ENCODE data around the gene PLK1.
"Not testable (repeated sequence)": the region's sequence is repeated elsewhere in the genome, so short reads cannot be mapped to it uniquely, and the experiment has no call there.

The PLK1 gene

GRCh38 chr16:23712976-23713375 is 34.3 kb downstream of the PLK1 start, which contains the start of gene ERN2:
TSS of gene ERN2 (minus strand) at chr16:23713222. CDS start at chr16:23713187, 35 bp downstream.
- DNase-seq, result no peak

GRCh38 chr16:23716484-23716883 is 37.8 kb downstream of the PLK1 start:
- no peak for DNase-seq

- DNase-seq, result not testable (repeated sequence)
Measured at GRCh38 chr16:23722613-23723240, 44.0 kb downstream of the PLK1 start.

GRCh38 chr16:23724096-23724784 is 45.6 kb downstream of the PLK1 start:
- no peak for DNase-seq

GRCh38 chr16:23724785-23725131 is 46.1 kb downstream of the PLK1 start:
- DNase-seq, result no peak

- DNase-seq, result no peak
Measured at GRCh38 chr16:23726710-23727109, 48.0 kb downstream of the PLK1 start.

GRCh38 chr16:23728112-23728477 is 49.4 kb downstream of the PLK1 start:
- no peak for DNase-seq

- no peak for DNase-seq
Measured at GRCh38 chr16:23729503-23730424, 51.1 kb downstream of the PLK1 start.

- no peak for DNase-seq
Measured at GRCh38 chr16:23734176-23734893, 55.6 kb downstream of the PLK1 start.

- DNase-seq, result not testable (repeated sequence)
Measured at GRCh38 chr16:23737423-23738028, 58.8 kb downstream of the PLK1 start.

- no peak for DNase-seq
Measured at GRCh38 chr16:23739516-23739915, 60.8 kb downstream of the PLK1 start.
